CD4-positive, alpha-beta T cell (primary cell): Measurements from ENCODE around the gene XPNPEP3. TPM values are rescaled to one million over a fixed set of nuclear protein-coding genes. Genes with fewer than 3 reads are reported as not detected.

Experiments used
- ATAC-seq: fragments of 200-7000 bp; cut with Tn5 transposase; one replicate; pipeline ENCODE4 v1.10.0; 2022; ENCODE audit warnings: mild to moderate bottlenecking; ENCODE audit not compliant: poor library complexity
- CTCF ChIA-PET: fragments of 350-600 bp; sonication (Branson Sonifier 250); formaldehyde crosslinking; loops from one replicate; lab custom pipeline; 2021; ENCODE audit warnings: antibody characterized with exemption, inconsistent platforms; lab: Charles Lee
- POLR2A ChIA-PET: fragments of 350-600 bp; sonication (Branson Sonifier 250); formaldehyde crosslinking; loops from one replicate; lab custom pipeline; 2021; ENCODE audit warnings: antibody characterized with exemption, inconsistent platforms; lab: Charles Lee
- DNase-seq, 14 experiments: peaks; one replicate each; pipeline ENCODE4 v3.0.0-alpha.2; 2013 to 2020; ENCODE audit warnings: mixed read lengths in 2 of 14
- H3K27ac ChIP-seq, 2 donors: one replicate each; pipeline versions ENCODE4 v1.5.1 to v1.7.0; 2013; ENCODE audit warnings: low read length in 2 of 2, low read depth in 1 of 2, mild to moderate bottlenecking in 1 of 2
- H3K27me3 ChIP-seq, 2 experiments: 1 replicate in 1 of 2; 2 replicates in 1 of 2; pipeline versions ENCODE4 v1.6.1 to v1.7.0; 2013; ENCODE audit warnings: low read length in 2 of 2, control low read depth in 1 of 2, mild to moderate bottlenecking in 1 of 2, moderate library complexity in 1 of 2; ENCODE audit not compliant: insufficient read depth in 2 of 2, control insufficient read depth in 1 of 2
- H3K36me3 ChIP-seq: one replicate; pipeline ENCODE4 v1.6.1; 2013; ENCODE audit warnings: low read length, control low read depth; ENCODE audit not compliant: insufficient read depth
- H3K4me1 ChIP-seq: one replicate; pipeline ENCODE4 v1.6.1; 2013; ENCODE audit warnings: low read length, control low read depth; ENCODE audit not compliant: insufficient read depth
- H3K4me3 ChIP-seq: one replicate; pipeline ENCODE4 v1.5.1; 2013; ENCODE audit warnings: mild to moderate bottlenecking, low read length, moderate library complexity
- H3K9me3 ChIP-seq, 2 experiments: 1 replicate in 1 of 2; 2 replicates in 1 of 2; pipeline versions ENCODE4 v1.6.1 to v1.7.0; 2013; ENCODE audit warnings: low read length in 2 of 2, mild to moderate bottlenecking in 2 of 2, control low read depth in 1 of 2, moderate library complexity in 1 of 2; ENCODE audit not compliant: control insufficient read depth in 1 of 2, insufficient read depth in 1 of 2
- H3K27ac Mint-ChIP-seq: one replicate; pipeline ENCODE4 v1.8.0; 2020; ENCODE audit warnings: mixed read lengths
- H3K27me3 Mint-ChIP-seq: one replicate; pipeline ENCODE4 v1.8.0; 2021; ENCODE audit warnings: mixed read lengths
- H3K36me3 Mint-ChIP-seq: one replicate; pipeline ENCODE4 v1.8.0; 2021; ENCODE audit warnings: low read depth, mixed read lengths
- H3K4me1 Mint-ChIP-seq: one replicate; pipeline ENCODE4 v1.8.0; 2021; ENCODE audit warnings: low read depth, mixed read lengths
- H3K4me3 Mint-ChIP-seq: one replicate; pipeline ENCODE4 v1.8.0; 2020; ENCODE audit warnings: mild to moderate bottlenecking, mixed read lengths
- H3K9me3 Mint-ChIP-seq: one replicate; pipeline ENCODE4 v1.8.0; 2020; ENCODE audit warnings: mixed read lengths
- intact Hi-C, 2 experiments: fragments of 100-400 bp; cut with DNase I in 1 of 2; cut with micrococcal nuclease in 1 of 2; formaldehyde crosslinking; loops; one replicate each; pipeline versions ENCODE4 v1.15.1 to v1.9.0; 2023 to 2025; cut with DNase I, micrococcal nuclease
- total RNA-seq, 174 experiments: library from RNA in 2 of 174; stranded (reverse) in 2 of 174; gene quantifications; one replicate each; pipeline ENCODE4 v1.2.3 and lab custom pipeline; 2021 to 2026
- TF ChIP-seq, protein P1 (sequence below): fragments of 200-600 bp; IDR thresholded peaks from one replicate; pipeline ENCODE4 v1.8.0; 2022; ENCODE audit warnings: antibody characterized with exemption, mild to moderate bottlenecking

XPNPEP3 gene
- total RNA-seq, 2 experiments from 2014 or later, result 16.3 to 17.9 TPM

DNA sequence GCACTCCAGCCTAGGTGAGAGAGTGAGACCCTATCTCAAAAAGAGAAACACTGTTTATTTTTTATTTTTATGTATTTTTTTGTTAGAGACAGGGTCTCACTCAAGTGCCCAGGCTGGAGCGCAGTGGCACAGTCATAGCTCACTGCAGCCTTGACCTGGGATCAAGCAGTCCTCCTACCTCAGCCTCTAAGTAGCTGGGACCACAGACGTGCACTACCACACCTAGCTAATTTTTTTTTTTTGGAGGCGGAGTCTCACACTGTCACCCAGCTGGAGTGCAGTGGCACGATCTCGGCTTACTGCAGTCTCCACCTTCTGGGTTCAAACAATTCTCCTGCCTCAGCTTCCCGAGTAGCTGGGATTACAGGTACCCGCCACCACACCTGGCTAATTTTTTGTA lies 100.7 kb downstream of the XPNPEP3 start:
- Histone ChIP-seq H3K27me3 (no peaks in the 10 kb centered on the region), H3K4me3 (no peak overlapping the region), H3K9me3 (no peaks in the 10 kb centered on the region), H3K36me3 (peaks cover 57% of the 10 kb centered on the region), H3K27ac (no peak overlapping the region), H3K4me1 (peaks cover 17% of the 10 kb centered on the region)
- TF ChIP-seq, protein P1, sequence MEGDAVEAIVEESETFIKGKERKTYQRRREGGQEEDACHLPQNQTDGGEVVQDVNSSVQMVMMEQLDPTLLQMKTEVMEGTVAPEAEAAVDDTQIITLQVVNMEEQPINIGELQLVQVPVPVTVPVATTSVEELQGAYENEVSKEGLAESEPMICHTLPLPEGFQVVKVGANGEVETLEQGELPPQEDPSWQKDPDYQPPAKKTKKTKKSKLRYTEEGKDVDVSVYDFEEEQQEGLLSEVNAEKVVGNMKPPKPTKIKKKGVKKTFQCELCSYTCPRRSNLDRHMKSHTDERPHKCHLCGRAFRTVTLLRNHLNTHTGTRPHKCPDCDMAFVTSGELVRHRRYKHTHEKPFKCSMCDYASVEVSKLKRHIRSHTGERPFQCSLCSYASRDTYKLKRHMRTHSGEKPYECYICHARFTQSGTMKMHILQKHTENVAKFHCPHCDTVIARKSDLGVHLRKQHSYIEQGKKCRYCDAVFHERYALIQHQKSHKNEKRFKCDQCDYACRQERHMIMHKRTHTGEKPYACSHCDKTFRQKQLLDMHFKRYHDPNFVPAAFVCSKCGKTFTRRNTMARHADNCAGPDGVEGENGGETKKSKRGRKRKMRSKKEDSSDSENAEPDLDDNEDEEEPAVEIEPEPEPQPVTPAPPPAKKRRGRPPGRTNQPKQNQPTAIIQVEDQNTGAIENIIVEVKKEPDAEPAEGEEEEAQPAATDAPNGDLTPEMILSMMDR, result no peak
- no peaks in the 10 kb centered on the region for H3K27me3 Mint-ChIP-seq
- peaks cover 41% of the 10 kb centered on the region for H3K4me1 Mint-ChIP-seq
- H3K4me3 Mint-ChIP-seq, result no peak overlapping the region
- ATAC-seq, result no peak
- no peaks in the 10 kb centered on the region for H3K9me3 Mint-ChIP-seq
- intact Hi-C loops, result no loop called here
- peaks cover 55% of the 10 kb centered on the region for H3K36me3 Mint-ChIP-seq
- no peak for DNase-seq
- POLR2A ChIA-PET, result interaction anchor here (0.7 kb wide), 1 partner anchor 134 kb away, joined by 3 read pairs; no protein-coding TSS in a partner anchor
- CTCF ChIA-PET, result interaction anchor here (0.5 to 0.7 kb wide), 2 partner anchors 35 to 241 kb away, joined by 3 to 6 read pairs; no protein-coding TSS in a partner anchor
- peak overlapping the region; percentile 48 for H3K27ac Mint-ChIP-seq

DNA sequence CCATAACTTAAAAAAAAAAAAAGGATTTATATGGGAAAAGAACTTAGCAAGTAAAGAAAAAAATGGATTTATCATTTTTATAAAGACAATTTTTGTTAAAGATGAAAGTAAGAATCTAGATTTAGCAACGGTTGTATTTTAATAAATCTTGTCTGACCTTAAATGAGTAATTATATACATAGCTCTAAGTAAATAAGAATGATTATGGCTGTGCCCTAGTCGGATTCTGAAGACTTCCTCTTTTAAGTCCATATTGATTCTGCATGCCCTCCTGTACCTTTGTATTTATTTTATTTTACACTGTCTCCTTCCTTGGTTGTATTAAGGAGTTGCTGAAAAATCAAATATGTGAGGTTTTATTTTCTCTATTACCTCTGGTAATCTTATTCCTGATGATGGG lies 101.4 kb downstream of the XPNPEP3 start:
- Mint-ChIP-seq H3K27ac (peak overlapping the region; percentile 48), H3K27me3 (no peaks in the 10 kb centered on the region), H3K4me3 (no peak overlapping the region), H3K9me3 (no peaks in the 10 kb centered on the region), H3K36me3 (peaks cover 58% of the 10 kb centered on the region), H3K4me1 (peaks cover 37% of the 10 kb centered on the region)
- no peak for DNase-seq
- Histone ChIP-seq H3K27ac (no peak overlapping the region), H3K27me3 (no peaks in the 10 kb centered on the region), H3K4me3 (no peak overlapping the region), H3K36me3 (peaks cover 63% of the 10 kb centered on the region), H3K9me3 (no peaks in the 10 kb centered on the region), H3K4me1 (peaks cover 12% of the 10 kb centered on the region)
- TF ChIP-seq, protein P1, result no peak
- ATAC-seq, result no peak
- intact Hi-C loops, result no loop called here
- CTCF ChIA-PET, result interaction anchor here (0.5 kb wide), 1 partner anchor 240 kb away, joined by 6 read pairs; no protein-coding TSS in a partner anchor
- POLR2A ChIA-PET, result no interaction called here

DNA sequence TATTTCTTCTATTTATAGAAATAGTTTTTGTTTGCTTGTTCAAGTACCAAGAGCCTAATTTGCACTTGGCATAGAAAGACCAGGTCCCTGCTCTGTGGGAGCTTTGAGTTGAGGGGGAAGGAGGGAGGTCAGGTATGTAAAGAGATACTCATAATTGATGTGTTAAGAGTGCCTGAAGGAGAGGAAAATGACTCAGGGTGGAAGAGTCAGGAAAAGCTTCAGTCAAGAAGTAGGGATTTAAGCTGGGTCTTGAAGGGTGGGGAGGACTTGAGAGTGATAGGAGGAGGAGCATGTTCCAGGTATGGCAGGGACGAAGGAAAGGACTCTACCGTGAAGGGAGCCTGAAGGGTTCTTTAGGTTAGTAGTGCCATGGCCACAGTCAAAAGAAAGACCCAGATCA lies 103.2 kb downstream of the XPNPEP3 start:
- no peak overlapping the region for H3K27ac ChIP-seq
- no peak for ATAC-seq

More for the DNA sequence above, 103.2 kb downstream of the XPNPEP3 start:
- no peak for DNase-seq
- TF ChIP-seq, protein P1, result no peak
- Mint-ChIP-seq H3K4me3 (no peak overlapping the region), H3K36me3 (peaks cover 56% of the 10 kb centered on the region), H3K9me3 (no peaks in the 10 kb centered on the region), H3K27ac (peak overlapping the region; percentile 62), H3K27me3 (no peaks in the 10 kb centered on the region), H3K4me1 (peaks cover 21% of the 10 kb centered on the region)
- no peaks in the 10 kb centered on the region for H3K4me1 ChIP-seq
- intact Hi-C loops, result no loop called here
- no peaks in the 10 kb centered on the region for H3K9me3 ChIP-seq
- H3K4me3 ChIP-seq, result no peak overlapping the region
- H3K27me3 ChIP-seq, result no peaks in the 10 kb centered on the region
- H3K36me3 ChIP-seq, result peaks cover 64% of the 10 kb centered on the region
- ChIA-PET POLR2A (interaction anchor here (2.4 kb wide), 1 partner anchor 9 kb away, joined by 10 read pairs; the partner anchor contains the start of gene RBX1), CTCF (no interaction called here)
